B cell (primary cell): Measurements from ENCODE around the gene ZCCHC10. TPM values are rescaled to one million over a fixed set of nuclear protein-coding genes. Genes with fewer than 3 reads are reported as not detected.

Source experiments
- ATAC-seq: fragments of 200-7000 bp; cut with Tn5 transposase; one replicate; pipeline ENCODE4 v1.10.0; 2021; ENCODE audit warnings: low read depth, mild to moderate bottlenecking, moderate number of reproducible peaks, moderate library complexity
- CTCF ChIA-PET: fragments of 350-600 bp; sonication (Branson Sonifier 250); formaldehyde crosslinking; loops from one replicate; lab custom pipeline; 2021; ENCODE audit warnings: antibody characterized with exemption, inconsistent platforms; lab: Charles Lee
- POLR2A ChIA-PET: fragments of 350-600 bp; sonication (Branson Sonifier 250); formaldehyde crosslinking; loops from one replicate; lab custom pipeline; 2021; ENCODE audit warnings: antibody characterized with exemption; lab: Charles Lee
- DNase-seq: peaks from one replicate; pipeline ENCODE4 v3.0.0; 2013
- H2AFZ ChIP-seq: 2 replicates; pipeline ENCODE4 v1.6.1; 2012; ENCODE audit warnings: mild to moderate bottlenecking, low read depth, low read length; ENCODE audit not compliant: insufficient read depth, poor library complexity, severe bottlenecking
- H3K27ac ChIP-seq, 2 donors: 1 replicate in 1 of 2; 2 replicates in 1 of 2; pipeline ENCODE4 v1.5.1; 2012 to 2013; ENCODE audit warnings: low read length in 2 of 2, mild to moderate bottlenecking in 2 of 2, moderate library complexity in 1 of 2
- H3K27me3 ChIP-seq, 4 experiments: fragments of 200-600 bp in 1 of 4; sonication (generic) in 1 of 4; replicated peaks in 1 of 4; 1 replicate in 2 of 4; 2 replicates in 2 of 4; pipeline versions ENCODE4 v1.6.1 to v1.7.0; 2013 to 2016; ENCODE audit warnings: low read length in 3 of 4, mild to moderate bottlenecking in 2 of 4, mixed read lengths in 1 of 4, moderate library complexity in 1 of 4; ENCODE audit not compliant: insufficient read depth in 4 of 4, control insufficient read depth in 3 of 4; ENCODE audit errors: control extremely low read depth in 1 of 4
- H3K36me3 ChIP-seq, 2 experiments: replicated peaks in 1 of 2; 1 replicate in 1 of 2; 2 replicates in 1 of 2; pipeline versions ENCODE4 v1.6.1 to v1.7.1; 2013; ENCODE audit warnings: low read length in 1 of 2; ENCODE audit not compliant: insufficient read depth in 2 of 2, control insufficient read depth in 1 of 2; ENCODE audit errors: control extremely low read depth in 1 of 2, extremely low read depth in 1 of 2
- H3K4me1 ChIP-seq, 2 donors: fragments of 200-600 bp in 1 of 2; sonication (generic) in 1 of 2; 1 replicate in 1 of 2; 2 replicates in 1 of 2; pipeline versions ENCODE4 v1.5.1 to v1.6.1; 2013 to 2017; ENCODE audit warnings: low read length in 2 of 2; ENCODE audit not compliant: control insufficient read depth in 2 of 2, insufficient read depth in 2 of 2
- H3K4me2 ChIP-seq: replicated peaks from 2 replicates; pipeline ENCODE3; 2012; ENCODE audit warnings: mild to moderate bottlenecking, low read depth, low read length; ENCODE audit not compliant: poor library complexity, severe bottlenecking
- H3K4me3 ChIP-seq, 5 experiments: fragments of 200-600 bp in 1 of 5; sonication (generic) in 1 of 5; 1 replicate in 3 of 5; 2 replicates in 2 of 5; pipeline versions ENCODE4 v1.5.1 to v1.7.0; 2011 to 2016; ENCODE audit warnings: low read length in 4 of 5, mild to moderate bottlenecking in 4 of 5, low read depth in 2 of 5, control low read depth in 1 of 5, moderate library complexity in 1 of 5; ENCODE audit not compliant: insufficient read depth in 1 of 5; ENCODE audit errors: control extremely low read depth in 1 of 5, extremely low read depth in 1 of 5
- H3K79me2 ChIP-seq: fragments of 200-600 bp; sonication (generic); one replicate; pipeline ENCODE4 v1.6.0; 2016; ENCODE audit warnings: low read length; ENCODE audit not compliant: control insufficient read depth, insufficient read depth
- H3K9ac ChIP-seq: fragments of 200-600 bp; sonication (generic); 2 replicates; pipeline ENCODE4 v1.6.1; 2017; ENCODE audit warnings: mild to moderate bottlenecking, low read length, moderate library complexity
- H3K9me3 ChIP-seq, 3 donors: one replicate each; pipeline versions ENCODE4 v1.6.1 to v1.7.1; 2013; ENCODE audit warnings: low read length in 2 of 3; ENCODE audit not compliant: control insufficient read depth in 2 of 3, insufficient read depth in 1 of 3; ENCODE audit errors: control extremely low read depth in 1 of 3
- H4K20me1 ChIP-seq: 2 replicates; pipeline ENCODE4 v1.6.0; 2012; ENCODE audit warnings: mild to moderate bottlenecking, low read length; ENCODE audit not compliant: insufficient read depth, control insufficient read depth, poor library complexity, severe bottlenecking
- H3K27ac Mint-ChIP-seq: one replicate; pipeline ENCODE4 v1.8.0; 2021; ENCODE audit warnings: mixed read lengths
- H3K27me3 Mint-ChIP-seq: one replicate; pipeline ENCODE4 v1.8.0; 2021; ENCODE audit warnings: mixed read lengths
- H3K4me1 Mint-ChIP-seq: one replicate; pipeline ENCODE4 v1.8.0; 2021; ENCODE audit warnings: mixed read lengths
- H3K4me3 Mint-ChIP-seq: one replicate; pipeline ENCODE4 v1.8.0; 2021; ENCODE audit warnings: mixed read lengths
- H3K9me3 Mint-ChIP-seq: one replicate; pipeline ENCODE4 v1.8.0; 2022; ENCODE audit warnings: mixed read lengths; ENCODE audit not compliant: insufficient read depth
- CTCF ChIP-seq: fragments of 200-600 bp; IDR thresholded peaks from one replicate; pipeline ENCODE4 v1.8.0; 2022; ENCODE audit warnings: antibody characterized with exemption, mild to moderate bottlenecking
- EZH2 ChIP-seq: IDR thresholded peaks from 2 replicates; pipeline ENCODE4 v1.6.1; 2012; ENCODE audit warnings: borderline replicate concordance, low read depth, mild to moderate bottlenecking, moderate library complexity, low read length; ENCODE audit not compliant: insufficient read depth, poor library complexity, severe bottlenecking
- WGBS: methylation state at CpG from one replicate; pipeline ENCODE4 v1.1.5; 2013; ENCODE audit warnings: missing lambda C conversion rate; ENCODE audit not compliant: insufficient coverage; 5-methylcytosine and 5-hydroxymethylcytosine counted together
- intact Hi-C: fragments of 100-400 bp; cut with micrococcal nuclease; formaldehyde crosslinking; loops from one replicate; pipeline ENCODE4 v1.10.0; 2022
- polyA plus RNA-seq: library from polyadenylated mRNA; depleted of rRNA; stranded (reverse); fragments of >200 nt; gene quantifications from 2 replicates; pipeline ENCODE4 v1.2.3, GENCODE V29; 2012
- total RNA-seq, 2 donors: library from RNA; stranded (reverse); fragments of 120-200 nt in 1 of 2; gene quantifications; 1 replicate in 1 of 2; 2 replicates in 1 of 2; pipeline versions ENCODE4 v1.2.3 to v1.2.4, GENCODE V29; 2013 to 2022

Gene ZCCHC10
- total and polyA plus RNA-seq, 2 donors (not counting 1 experiment from before 2014, with no cell fraction given), result 16.5 to 34.0 TPM

- Histone ChIP-seq H3K9me3 (no peaks in the 10 kb centered on the region), H3K4me3 (no peak overlapping the region), H3K9ac (no peak overlapping the region), H3K36me3 (peaks cover 28 to 75% of the 10 kb centered on the region in 2 experiments), H3K79me2 (peaks cover 92% of the 10 kb centered on the region), H3K4me1 (no peaks in the 10 kb centered on the region), H3K27me3 (no peaks in the 10 kb centered on the region), H2AFZ (no peak overlapping the region), H4K20me1 (peaks cover 36% of the 10 kb centered on the region), H3K4me2 (no peak overlapping the region), H3K27ac (no peak overlapping the region)
- TF ChIP-seq EZH2, result no peak
- no peak for TF ChIP-seq CTCF
- ATAC-seq (no peak), DNase-seq (no peak)
- H3K9me3 Mint-ChIP-seq, result no peaks in the 10 kb centered on the region
- H3K27ac Mint-ChIP-seq, result no peak overlapping the region
- no peak overlapping the region for H3K4me3 Mint-ChIP-seq
- intact Hi-C loops, result no loop called here
- ChIA-PET POLR2A (no interaction called here), CTCF (no interaction called here)
- 96% methylated on average over 4 of the region's 7 CpGs for WGBS
- no peaks in the 10 kb centered on the region for H3K27me3 Mint-ChIP-seq
- H3K4me1 Mint-ChIP-seq, result peaks cover 8% of the 10 kb centered on the region
Measured at GRCh38 chr5:133075572-133076536, 49.5 kb upstream of the ZCCHC10 start.

- H3K79me2 ChIP-seq, result peaks cover 89% of the 10 kb centered on the region
- TF ChIP-seq EZH2 (no peak), CTCF (no peak)
- H3K4me3 Mint-ChIP-seq, result no peak overlapping the region
Measured at GRCh38 chr5:133072021-133072420, 45.7 kb upstream of the ZCCHC10 start.

More at GRCh38 chr5:133072021-133072420, 45.7 kb upstream of the ZCCHC10 start:
- H3K4me1 Mint-ChIP-seq, result peaks cover 2% of the 10 kb centered on the region
- ChIA-PET CTCF (interaction anchor here (0.5 to 1.1 kb wide), 3 partner anchors 36 to 923 kb away, joined by 3 to 4 read pairs (median 4); no protein-coding TSS in a partner anchor), POLR2A (interaction anchor here (0.7 kb wide), 1 partner anchor 206 kb away, joined by 3 read pairs; no protein-coding TSS in a partner anchor)
- Histone ChIP-seq H3K36me3 (peaks cover 31 to 93% of the 10 kb centered on the region in 2 experiments), H3K4me2 (no peak overlapping the region), H3K4me3 (no peak overlapping the region), H3K9ac (no peak overlapping the region), H3K27ac (no peak overlapping the region), H2AFZ (no peak overlapping the region), H3K9me3 (no peaks in the 10 kb centered on the region), H4K20me1 (peaks cover 39% of the 10 kb centered on the region), H3K27me3 (no peaks in the 10 kb centered on the region), H3K4me1 (no peaks in the 10 kb centered on the region)
- H3K27me3 Mint-ChIP-seq, result no peaks in the 10 kb centered on the region
- no peaks in the 10 kb centered on the region for H3K9me3 Mint-ChIP-seq
- intact Hi-C loops, result no loop called here
- DNase-seq, result no peak
- no peak for ATAC-seq
- 83% methylated on average over 1 of the region's 4 CpGs for WGBS
- H3K27ac Mint-ChIP-seq, result no peak overlapping the region
